Hepatocyte (in vitro differentiated cells): ENCODE data around the gene HOXB6. TPM values are rescaled to one million over a fixed set of nuclear protein-coding genes. Genes with fewer than 3 reads are reported as not detected.

ENCODE experiments used
- DNase-seq: peaks from one replicate; pipeline ENCODE4 v3.0.0-alpha.2; 2016; ENCODE audit warnings: low spot score
- H2AFZ ChIP-seq: fragments of 200-600 bp; sonication (generic); 2 replicates; pipeline ENCODE4 v1.6.0; 2016; ENCODE audit warnings: antibody characterized with exemption, mild to moderate bottlenecking
- H3K27ac ChIP-seq: fragments of 200-600 bp; sonication (generic); 2 replicates; pipeline ENCODE4 v1.5.1; 2016; ENCODE audit warnings: mild to moderate bottlenecking
- H3K27me3 ChIP-seq: fragments of 200-600 bp; sonication (generic); 2 replicates; pipeline ENCODE4 v1.6.1; 2016
- H3K36me3 ChIP-seq: fragments of 200-600 bp; sonication (generic); replicated peaks from 2 replicates; pipeline ENCODE4 v1.5.1; 2016; ENCODE audit warnings: low read depth; ENCODE audit not compliant: insufficient read depth
- H3K4me1 ChIP-seq: fragments of 200-600 bp; sonication (generic); 2 replicates; pipeline ENCODE4 v1.5.1; 2016; ENCODE audit warnings: mild to moderate bottlenecking, moderate library complexity; ENCODE audit not compliant: insufficient read depth
- H3K4me2 ChIP-seq: fragments of 200-600 bp; sonication (generic); 2 replicates; pipeline ENCODE4 v1.6.0; 2016
- H3K4me3 ChIP-seq: fragments of 200-600 bp; sonication (generic); 2 replicates; pipeline ENCODE4 v1.5.1; 2016; ENCODE audit warnings: mild to moderate bottlenecking
- H3K79me2 ChIP-seq: fragments of 200-600 bp; sonication (generic); 2 replicates; pipeline ENCODE4 v1.6.0; 2017; ENCODE audit warnings: mild to moderate bottlenecking
- H3K9me2 ChIP-seq: fragments of 200-600 bp; sonication (generic); replicated peaks from 2 replicates; pipeline ENCODE4 v1.6.0; 2017; ENCODE audit warnings: mild to moderate bottlenecking; ENCODE audit not compliant: insufficient read depth
- H3K9me3 ChIP-seq: fragments of 200-600 bp; sonication (generic); 2 replicates; pipeline ENCODE4 v1.5.1; 2016; ENCODE audit warnings: low read depth, mild to moderate bottlenecking
- H4K20me1 ChIP-seq: fragments of 200-600 bp; sonication (generic); 2 replicates; pipeline ENCODE4 v1.6.0; 2016; ENCODE audit warnings: mild to moderate bottlenecking; ENCODE audit not compliant: insufficient read depth, poor library complexity, severe bottlenecking
- CTCF ChIP-seq: fragments of 200-600 bp; sonication (generic); IDR thresholded peaks from 2 replicates; pipeline ENCODE4 v1.5.1; 2016; ENCODE audit warnings: antibody characterized with exemption, mild to moderate bottlenecking; ENCODE audit not compliant: poor library complexity
- EZH2 ChIP-seq: fragments of 200-600 bp; sonication (generic); IDR thresholded peaks from 2 replicates; pipeline ENCODE4 v1.6.1; 2016; ENCODE audit warnings: antibody characterized with exemption, mild to moderate bottlenecking, borderline replicate concordance
- EZH2phosphoT487 ChIP-seq: fragments of 200-600 bp; sonication (generic); IDR thresholded peaks from one replicate; pipeline ENCODE4 v1.6.1; 2018; ENCODE audit warnings: antibody characterized with exemption, mild to moderate bottlenecking, low read depth, moderate library complexity; ENCODE audit not compliant: unreplicated experiment, severe bottlenecking
- WGBS: methylation state at CpG from one replicate; pipeline ENCODE4 v1.1.6; 2016; ENCODE audit warnings: low lambda C conversion rate; ENCODE audit errors: missing lambda C conversion rate; 5-methylcytosine and 5-hydroxymethylcytosine counted together
- polyA plus RNA-seq: library from polyadenylated mRNA; unstranded; fragments of >200 nt; fragmentation: Nextera tagmentation; extraction: Ambion mirVana; gene quantifications from 2 replicates; pipeline ENCODE4 v1.2.1, GENCODE V29; 2016
- total RNA-seq: library from RNA; depleted of rRNA; stranded (reverse); fragments of >200 nt; gene quantifications from 2 replicates; pipeline ENCODE4 v1.2.3, GENCODE V29; 2014

Gene HOXB6
- total and polyA plus RNA-seq, 2 experiments from 2014 or later: 4.8 to 7.7 TPM

- H3K9me2 ChIP-seq: no peaks in the 10 kb centered on the region
- no peak overlapping the region for H2AFZ ChIP-seq
- H3K4me3 ChIP-seq: no peak overlapping the region
- H3K4me1 ChIP-seq: peaks cover 54% of the 10 kb centered on the region
- H3K36me3 ChIP-seq: no peaks in the 10 kb centered on the region
- WGBS: 34% methylated on average over 7 of the region's 7 CpGs
- DNase-seq: no peak
- H3K79me2 ChIP-seq: peaks cover 27% of the 10 kb centered on the region
- no peak for TF ChIP-seq EZH2
- TF ChIP-seq EZH2phosphoT487: no peak
- TF ChIP-seq CTCF: no peak
- H4K20me1 ChIP-seq: no peaks in the 10 kb centered on the region
- H3K27me3 ChIP-seq: peaks cover 88% of the 10 kb centered on the region
- no peaks in the 10 kb centered on the region for H3K9me3 ChIP-seq
- peak overlapping the region; percentile 21 for H3K27ac ChIP-seq
- H3K4me2 ChIP-seq: peak overlapping the region; percentile 92
These were observed 48.0 kb downstream of the HOXB6 start for GRCh38 chr17:48556576-48557401.

GRCh38 chr17:48556229-48556575, 48.6 kb downstream of the HOXB6 start:
- Histone ChIP-seq H3K9me2 (no peaks in the 10 kb centered on the region), H3K4me1 (peaks cover 54% of the 10 kb centered on the region), H3K9me3 (no peaks in the 10 kb centered on the region), H3K4me2 (peak overlapping the region; percentile 92), H3K27me3 (peaks cover 88% of the 10 kb centered on the region), H3K27ac (peak overlapping the region; percentile 21), H3K79me2 (peaks cover 23% of the 10 kb centered on the region), H4K20me1 (no peaks in the 10 kb centered on the region), H2AFZ (no peak overlapping the region), H3K36me3 (no peaks in the 10 kb centered on the region), H3K4me3 (no peak overlapping the region)
- TF ChIP-seq CTCF (no peak), EZH2phosphoT487 (no peak), EZH2 (no peak)
- no peak for DNase-seq
- WGBS: 35% methylated on average over 5 of the region's 5 CpGs

- peaks cover 52% of the 10 kb centered on the region for H3K4me1 ChIP-seq
- H2AFZ ChIP-seq: no peak overlapping the region
These were observed 49.2 kb downstream of the HOXB6 start for GRCh38 chr17:48555258-48556228.

More at GRCh38 chr17:48555258-48556228, 49.2 kb downstream of the HOXB6 start:
- DNase-seq: peak; percentile 85
- peaks cover 21% of the 10 kb centered on the region for H3K79me2 ChIP-seq
- H3K27me3 ChIP-seq: peaks cover 87% of the 10 kb centered on the region
- H3K4me2 ChIP-seq: peak overlapping the region; percentile 92
- H3K4me3 ChIP-seq: peak overlapping the region; percentile 32
- H3K36me3 ChIP-seq: no peaks in the 10 kb centered on the region
- TF ChIP-seq EZH2: no peak
- H3K27ac ChIP-seq: peak overlapping the region; percentile 83
- no peaks in the 10 kb centered on the region for H4K20me1 ChIP-seq
- H3K9me3 ChIP-seq: no peaks in the 10 kb centered on the region
- H3K9me2 ChIP-seq: no peaks in the 10 kb centered on the region
- 8% methylated on average over 11 of the region's 36 CpGs for WGBS
